ENCODE measurements around the gene FCN1. TPM values are rescaled to one million over a fixed set of nuclear protein-coding genes. Genes with fewer than 3 reads are reported as not detected.

FCN1 gene
- total RNA-seq: not detected in 2 replicates

GRCh38 chr9:134917431-134918373 lies at the start of gene FCN1:
Gene FCN1 (minus strand): TSS chr9:134917912. CDS start chr9:134917871, 41 bp downstream.
- peak; percentile 34 for DNase-seq (ENCODE audit: insufficient read length, low spot score, missing footprints)
- Histone ChIP-seq H2AFZ (ENCODE audit: low read length) (no peak within 1 kb of the TSS), H3K27ac (ENCODE audit: low read depth, low read length) (no peak within 1 kb of the TSS), H3K9me3 (ENCODE audit: low read depth, low read length) (no peaks in the 10 kb centered on the region), H3K79me2 (ENCODE audit: insufficient read depth, low read length) (no peaks in the 10 kb centered on the region), H3K27me3 (ENCODE audit: insufficient read depth, low read length) (no peaks in the 10 kb centered on the region), H4K20me1 (ENCODE audit: insufficient read depth, low read length) (no peaks in the 10 kb centered on the region), H3K4me3 (ENCODE audit: insufficient read depth, low read length) (no peak within 1 kb of the TSS), H3K36me3 (ENCODE audit: insufficient read depth, low read length) (no peaks in the 10 kb centered on the region), H3K4me2 (ENCODE audit: insufficient read depth, low read length) (no peak within 1 kb of the TSS), H3K4me1 (ENCODE audit: insufficient read depth, low read length) (no peaks in the 10 kb centered on the region)
- TF ChIP-seq CTCF (IDR thresholded peaks at IDR 0.05; ENCODE audit: extremely low read depth, low read depth, low read length): no peak

GRCh38 chr9:134966697-134967546 lies 49.2 kb upstream of the FCN1 start:
- Histone ChIP-seq H3K4me1 (ENCODE audit: insufficient read depth, low read length) (peaks cover 3% of the 10 kb centered on the region), H3K79me2 (ENCODE audit: insufficient read depth, low read length) (no peaks in the 10 kb centered on the region), H3K36me3 (ENCODE audit: insufficient read depth, low read length) (no peaks in the 10 kb centered on the region), H4K20me1 (ENCODE audit: insufficient read depth, low read length) (no peaks in the 10 kb centered on the region), H3K9me3 (ENCODE audit: low read depth, low read length) (no peaks in the 10 kb centered on the region), H3K4me2 (ENCODE audit: insufficient read depth, low read length) (no peak overlapping the region), H3K4me3 (ENCODE audit: insufficient read depth, low read length) (no peak overlapping the region), H3K27ac (ENCODE audit: low read depth, low read length) (no peak overlapping the region), H2AFZ (ENCODE audit: low read length) (no peak overlapping the region), H3K27me3 (ENCODE audit: insufficient read depth, low read length) (no peaks in the 10 kb centered on the region)
- peak; percentile 68 for DNase-seq (ENCODE audit: insufficient read length, low spot score, missing footprints)
- no peak for TF ChIP-seq CTCF (IDR thresholded peaks at IDR 0.05; ENCODE audit: extremely low read depth, low read depth, low read length)

GRCh38 chr9:134966270-134966669 lies 48.6 kb upstream of the FCN1 start:
- no peaks in the 10 kb centered on the region for H3K9me3 ChIP-seq (ENCODE audit: low read depth, low read length)
- DNase-seq (ENCODE audit: insufficient read length, low spot score, missing footprints): no peak
- TF ChIP-seq CTCF (IDR thresholded peaks at IDR 0.05; ENCODE audit: extremely low read depth, low read depth, low read length): no peak
- no peak overlapping the region for H3K4me3 ChIP-seq (ENCODE audit: insufficient read depth, low read length)
- no peak overlapping the region for H3K27ac ChIP-seq (ENCODE audit: low read depth, low read length)
- peaks cover 3% of the 10 kb centered on the region for H3K4me1 ChIP-seq (ENCODE audit: insufficient read depth, low read length)
- no peak overlapping the region for H3K4me2 ChIP-seq (ENCODE audit: insufficient read depth, low read length)
- no peaks in the 10 kb centered on the region for H3K36me3 ChIP-seq (ENCODE audit: insufficient read depth, low read length)
- H3K79me2 ChIP-seq (ENCODE audit: insufficient read depth, low read length): no peaks in the 10 kb centered on the region
- H4K20me1 ChIP-seq (ENCODE audit: insufficient read depth, low read length): no peaks in the 10 kb centered on the region
- no peaks in the 10 kb centered on the region for H3K27me3 ChIP-seq (ENCODE audit: insufficient read depth, low read length)
- no peak overlapping the region for H2AFZ ChIP-seq (ENCODE audit: low read length)

All from osteoblast (primary cell).